ENCODE results near the gene DISP3.

The DISP3 gene

DNA sequence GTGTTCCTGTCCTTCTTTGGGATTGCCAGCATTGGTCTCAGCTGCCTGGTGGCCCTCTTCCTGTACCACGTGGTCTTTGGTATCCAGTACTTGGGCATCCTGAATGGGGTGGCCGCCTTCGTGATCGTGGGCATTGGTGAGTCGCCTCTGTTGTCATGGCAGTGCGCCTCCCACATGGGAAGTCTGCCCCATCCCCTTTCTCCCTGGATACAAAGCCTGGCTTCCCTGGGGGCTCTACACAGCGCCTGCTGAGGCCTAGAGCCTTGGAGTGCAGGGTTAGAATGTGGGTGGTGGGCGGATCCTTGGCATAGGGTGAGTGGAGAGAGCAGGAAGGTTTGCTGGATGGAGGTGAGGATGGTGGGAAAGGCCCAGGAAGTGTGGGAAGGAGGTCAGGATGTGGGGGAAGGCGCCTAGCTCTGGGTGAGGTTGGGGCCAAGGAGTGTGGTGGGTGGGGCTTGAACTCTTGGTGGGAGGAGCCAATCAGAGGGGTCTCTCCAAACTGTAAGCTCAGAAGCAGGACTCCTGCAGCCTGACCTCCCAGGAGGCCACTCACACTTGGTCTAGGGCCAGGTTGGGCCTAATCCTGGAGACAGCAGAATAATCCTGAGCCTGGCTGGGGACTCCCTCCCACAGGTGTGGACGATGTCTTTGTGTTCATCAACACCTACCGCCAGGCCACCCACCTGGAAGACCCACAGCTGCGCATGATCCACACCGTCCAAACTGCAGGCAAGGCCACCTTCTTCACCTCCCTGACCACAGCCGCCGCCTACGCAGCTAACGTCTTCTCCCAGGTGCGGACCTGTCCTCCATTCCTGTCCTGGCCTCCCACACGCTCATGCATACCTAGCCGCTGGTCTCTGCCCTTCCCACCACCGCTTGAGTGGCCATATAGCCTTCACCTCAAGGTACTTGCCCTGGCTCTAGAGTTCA lies 36.7 kb downstream of the DISP3 start:
- no peak for DNase-seq (ENCODE audit: low read depth in 3 of 3)

DNA sequence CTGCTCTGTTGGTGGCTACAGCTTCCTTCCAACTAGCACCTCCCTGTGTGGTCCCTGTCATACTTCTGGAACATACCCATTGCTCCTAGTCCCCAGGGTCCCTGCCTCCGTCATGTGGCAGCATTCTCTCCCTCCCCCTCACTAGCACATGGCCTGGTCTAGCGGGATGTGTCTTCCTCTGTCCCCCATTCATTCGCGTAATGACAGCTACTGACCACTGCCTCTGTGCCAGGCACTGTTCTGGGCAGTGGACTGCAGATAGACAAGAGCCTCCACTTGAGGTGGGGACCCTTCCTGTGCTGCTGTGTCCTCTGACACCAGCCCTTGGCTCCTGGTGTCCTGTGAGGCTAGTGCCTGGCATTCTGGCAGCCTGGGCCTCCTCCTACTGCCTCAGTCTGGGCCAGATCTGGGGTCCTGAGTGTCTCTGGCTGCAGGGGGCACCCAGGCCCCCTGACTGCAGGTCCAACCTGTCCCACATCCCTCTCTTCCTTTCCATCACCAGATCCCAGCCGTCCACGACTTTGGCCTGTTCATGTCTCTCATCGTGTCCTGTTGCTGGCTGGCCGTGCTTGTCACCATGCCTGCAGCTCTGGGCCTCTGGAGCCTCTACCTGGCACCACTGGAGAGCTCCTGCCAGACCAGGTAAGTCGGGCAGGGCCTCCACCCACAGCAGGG lies 38.1 kb downstream of the DISP3 start:
- no peak for DNase-seq (ENCODE audit: low read depth in 3 of 3)

DNA sequence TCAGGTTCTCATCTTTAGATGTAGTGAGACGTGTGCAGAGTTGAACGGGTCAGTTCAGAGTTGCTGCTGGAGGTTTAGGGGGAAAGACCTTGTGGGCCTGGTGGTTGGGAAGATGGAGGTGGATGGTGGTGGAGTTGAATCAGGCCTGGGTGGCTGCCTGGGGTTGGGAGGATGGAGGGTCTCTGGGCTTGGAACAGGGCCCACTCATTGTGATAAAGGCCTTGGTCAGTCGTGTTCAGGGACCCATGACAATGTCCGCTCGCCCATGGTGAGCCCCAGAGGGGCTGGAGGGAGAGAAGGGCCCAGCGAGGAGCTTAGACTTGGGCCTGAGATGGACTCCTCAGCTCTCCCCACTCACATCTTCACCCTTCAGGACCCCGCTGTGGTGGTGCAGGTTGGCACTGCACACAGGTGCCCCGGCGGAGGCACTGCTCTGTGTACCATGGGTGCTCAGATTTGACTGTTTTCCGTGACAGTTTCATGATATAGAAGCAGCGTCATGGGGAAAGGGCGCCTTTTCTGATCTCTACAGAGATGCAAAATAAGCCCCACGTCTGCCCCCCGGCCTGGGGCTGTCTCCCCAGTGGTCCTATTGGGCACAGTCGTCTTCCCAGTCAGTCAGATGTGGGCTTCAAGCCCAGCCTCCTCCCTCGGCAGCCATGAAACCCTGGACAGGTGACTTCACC lies 39.2 kb downstream of the DISP3 start:
- DNase-seq (ENCODE audit: low read depth in 3 of 3) = no peak

DNA sequence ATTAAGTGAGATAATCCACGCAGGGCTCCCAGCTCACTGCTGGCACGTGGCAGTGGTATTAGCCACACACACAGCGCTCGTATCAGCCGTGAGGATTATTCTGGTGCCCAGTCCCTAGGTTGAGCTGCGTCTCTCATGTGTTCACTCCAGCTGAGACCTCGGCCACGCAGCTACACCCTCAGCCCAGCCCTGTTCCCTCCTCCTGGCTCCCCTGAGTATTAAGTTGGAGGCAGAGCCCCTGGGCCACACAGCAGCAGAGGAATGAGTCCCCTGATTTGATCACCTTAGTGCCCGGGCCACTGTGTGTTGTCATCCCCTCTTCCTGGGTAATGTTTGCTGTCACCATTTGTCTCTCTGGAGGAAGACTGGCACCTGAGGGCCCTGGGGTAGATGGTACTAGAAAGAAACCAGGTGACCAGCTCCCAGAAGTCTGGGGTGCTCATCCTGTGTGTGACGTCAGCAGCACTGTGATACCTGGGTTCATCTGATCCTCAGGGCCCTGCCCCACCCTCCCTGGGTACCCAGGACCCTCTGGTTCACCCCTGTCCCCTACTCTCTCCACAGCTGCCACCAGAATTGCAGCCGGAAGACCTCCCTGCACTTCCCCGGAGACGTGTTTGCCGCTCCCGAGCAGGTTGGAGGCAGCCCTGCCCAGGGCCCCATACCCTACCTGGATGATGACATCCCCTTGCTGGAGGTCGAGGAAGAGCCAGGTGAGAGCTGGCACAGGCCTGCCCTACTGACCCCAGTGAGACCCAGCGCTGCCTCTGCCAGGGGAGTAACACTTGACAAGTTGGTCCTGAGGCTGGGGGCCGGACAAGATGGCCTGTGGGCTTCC lies 40.1 kb downstream of the DISP3 start:
- no peak for DNase-seq (ENCODE audit: low read depth in 3 of 3)

DNA sequence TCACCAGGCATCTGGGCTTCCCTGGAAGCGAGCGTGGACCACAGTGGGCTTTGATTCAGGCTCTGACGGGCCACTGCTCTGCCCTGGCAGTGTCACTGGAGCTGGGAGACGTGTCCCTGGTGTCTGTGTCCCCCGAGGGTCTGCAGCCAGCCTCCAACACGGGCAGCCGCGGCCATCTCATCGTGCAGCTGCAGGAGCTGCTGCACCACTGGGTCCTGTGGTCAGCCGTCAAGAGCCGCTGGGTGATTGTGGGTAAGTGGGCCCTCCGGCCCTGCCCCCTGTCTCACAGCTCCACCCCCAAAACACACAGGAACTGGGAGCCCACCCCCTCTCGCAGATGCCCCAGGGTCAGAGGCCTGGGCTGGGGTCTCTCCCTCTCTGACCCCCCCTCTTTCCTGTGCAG lies 40.7 kb downstream of the DISP3 start:
- DNase-seq (ENCODE audit: low read depth in 3 of 3) = no peak

DNA sequence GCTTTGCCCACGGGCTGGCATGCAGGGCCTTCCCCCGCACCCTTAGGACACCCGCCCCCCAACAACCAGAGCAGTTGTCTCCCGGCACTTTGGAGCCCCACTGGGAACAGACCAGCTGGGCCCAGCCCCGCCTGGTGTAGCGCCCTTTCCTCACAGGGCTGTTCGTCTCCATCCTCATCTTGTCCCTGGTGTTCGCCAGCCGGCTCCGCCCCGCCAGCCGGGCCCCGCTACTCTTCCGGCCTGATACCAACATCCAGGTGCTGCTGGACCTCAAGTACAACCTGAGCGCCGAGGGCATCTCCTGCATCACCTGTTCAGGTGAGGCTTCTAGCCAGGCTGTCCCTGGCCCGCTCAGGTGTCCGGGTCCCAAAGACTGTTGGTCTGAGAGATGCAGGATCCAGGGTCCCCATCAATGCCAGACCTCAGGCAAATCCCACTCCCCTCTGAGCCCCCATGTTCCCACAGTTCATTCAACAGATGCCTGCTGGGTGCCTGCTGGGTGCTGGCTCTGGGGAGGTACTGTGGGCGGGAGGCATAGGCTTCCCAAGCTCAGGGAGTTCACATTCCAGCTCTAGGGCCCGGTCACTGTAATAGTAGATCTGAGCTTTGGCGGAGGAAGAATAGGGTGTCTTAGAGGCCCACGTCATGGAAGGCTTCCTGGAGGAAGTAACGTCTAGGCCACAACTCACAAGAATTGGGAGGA lies 41.7 kb downstream of the DISP3 start:
- DNase-seq (ENCODE audit: low read depth in 3 of 3) = no peak

DNA sequence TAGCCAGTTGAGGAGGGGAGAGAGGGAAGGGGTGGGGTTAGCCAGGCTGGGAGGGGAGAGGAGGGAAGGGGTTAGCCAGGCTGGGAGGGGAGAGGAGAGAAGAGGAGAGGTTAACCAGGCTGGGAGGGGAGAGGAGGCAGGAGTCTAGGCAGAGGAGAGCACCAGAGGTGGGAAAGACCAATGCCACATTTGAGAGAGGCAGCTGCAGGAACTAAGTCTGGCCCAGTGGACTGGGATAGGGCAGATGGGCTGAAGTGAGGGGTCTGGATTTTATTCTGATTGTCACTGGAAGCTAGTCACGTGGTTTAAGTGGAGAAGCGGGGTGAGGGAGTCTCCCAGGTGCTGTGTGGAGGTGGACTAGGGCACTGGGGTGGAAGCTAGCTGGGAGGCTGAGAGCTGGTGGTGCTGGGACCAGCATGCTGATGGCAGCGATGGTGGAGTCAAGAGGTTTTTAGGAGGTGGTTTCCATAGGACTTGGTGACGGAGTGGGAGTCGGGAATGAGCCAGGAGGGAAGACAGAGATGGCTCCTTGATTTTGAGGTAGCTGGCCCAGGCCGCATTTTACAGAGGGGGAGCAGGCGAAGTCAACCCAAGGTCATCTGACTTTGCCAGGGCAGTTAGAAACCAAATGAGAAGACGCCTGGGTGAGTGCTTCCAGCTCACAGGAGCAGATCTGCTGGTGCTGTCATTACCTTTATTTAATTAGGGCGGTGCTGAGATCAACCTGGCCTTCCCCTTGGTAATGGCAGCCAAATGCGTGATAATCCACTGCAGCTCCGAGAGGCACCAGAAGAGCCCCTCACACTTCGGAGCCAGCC lies 42.8 kb downstream of the DISP3 start:
- no peak for DNase-seq (ENCODE audit: low read depth in 3 of 3)

DNA sequence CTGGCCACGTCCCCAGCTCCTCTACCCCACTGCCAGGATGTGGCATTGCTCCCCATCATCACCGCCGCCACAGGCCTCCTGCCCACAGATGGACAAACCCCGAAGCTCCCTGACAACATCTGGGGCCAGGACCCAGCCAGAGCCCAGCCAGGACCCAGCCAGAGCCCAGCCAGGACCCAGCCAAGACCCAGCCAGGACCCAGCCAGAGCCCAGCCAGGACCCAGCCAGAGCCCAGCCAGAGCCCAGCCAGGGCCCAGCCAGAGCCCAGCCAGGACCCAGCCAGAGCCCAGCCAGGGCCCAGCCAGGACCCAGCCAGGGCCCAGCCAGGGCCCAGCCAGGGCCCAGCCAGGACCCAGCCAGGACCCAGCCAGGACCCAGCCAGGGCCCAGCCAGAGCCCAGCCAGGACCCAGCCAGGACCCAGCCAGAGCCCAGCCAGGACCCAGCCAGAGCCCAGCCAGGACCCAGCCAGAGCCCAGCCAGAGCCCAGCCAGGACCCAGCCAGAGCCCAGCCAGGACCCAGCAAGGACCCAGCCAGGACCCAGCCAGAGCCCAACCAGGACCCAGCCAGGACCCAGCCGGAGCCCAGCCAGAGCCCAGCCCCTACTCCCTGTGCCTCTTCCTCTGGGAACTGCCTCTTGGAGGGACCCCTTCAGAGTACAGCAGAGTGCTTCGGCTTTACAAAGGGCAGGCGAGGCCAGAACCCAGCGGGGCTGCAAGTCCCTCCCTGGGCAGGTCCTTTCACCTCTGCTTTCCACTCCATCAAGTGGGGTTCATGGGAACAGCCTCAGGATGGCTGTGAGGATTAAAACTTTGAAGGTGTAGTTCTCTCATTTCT lies 43.7 kb downstream of the DISP3 start:
- no peak for DNase-seq (ENCODE audit: low read depth in 3 of 3)

DNA sequence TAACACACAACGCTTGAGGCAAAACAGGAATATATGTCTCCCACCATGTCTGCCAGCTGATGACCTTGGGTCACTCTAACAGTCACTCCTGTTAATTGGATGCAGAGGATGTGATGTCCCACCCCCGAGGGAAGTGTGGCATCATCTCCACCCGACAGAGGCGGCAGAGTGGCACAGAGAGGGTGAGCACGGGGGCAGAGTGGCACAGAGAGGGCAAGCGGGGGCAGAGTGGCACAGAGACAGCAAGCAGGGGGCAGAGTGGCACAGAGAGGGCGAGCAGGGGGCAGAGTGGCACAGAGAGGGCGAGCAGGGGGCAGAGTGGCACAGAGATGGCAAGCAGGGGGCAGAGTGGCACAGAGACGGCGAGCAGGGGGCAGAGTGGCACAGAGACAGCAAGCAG lies 44.3 kb downstream of the DISP3 start:
- DNase-seq (ENCODE audit: low read depth in 3 of 3) = no peak

DNA sequence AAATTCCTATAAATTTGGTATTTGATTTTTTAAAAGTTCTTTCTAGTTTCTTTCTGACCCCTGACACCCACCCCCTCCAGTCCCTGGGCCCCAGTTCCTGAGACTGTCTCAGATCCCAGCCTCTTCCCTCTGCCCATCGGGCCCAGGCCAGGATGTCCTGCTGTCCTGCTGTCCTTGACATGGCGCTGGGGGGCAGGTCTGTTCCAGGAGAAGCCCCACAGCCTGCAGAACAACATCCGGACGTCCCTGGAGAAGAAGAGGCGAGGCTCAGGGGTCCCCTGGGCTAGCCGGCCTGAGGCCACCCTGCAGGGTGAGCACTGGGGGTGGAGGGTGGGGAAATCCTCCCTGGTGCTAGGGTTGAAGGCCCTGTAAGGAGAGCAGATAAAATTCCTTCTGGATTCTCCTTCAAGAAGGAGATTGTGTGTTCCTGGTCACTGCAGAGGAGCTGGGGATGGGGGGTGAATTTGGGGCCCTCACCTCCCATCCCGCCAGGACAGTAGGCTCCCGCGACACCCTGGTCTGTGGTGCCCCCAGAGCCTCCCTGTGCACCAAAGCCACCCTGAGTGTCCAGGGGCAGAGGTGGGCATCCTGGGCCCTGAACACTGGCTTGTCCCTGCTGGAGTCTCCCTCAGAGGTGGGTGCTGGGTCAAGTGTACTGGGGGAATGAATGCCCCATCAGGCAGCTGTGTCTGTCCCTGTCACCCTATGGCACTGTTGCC lies 45.0 kb downstream of the DISP3 start:
- DNase-seq (ENCODE audit: low read depth in 3 of 3) = no peak

DNA sequence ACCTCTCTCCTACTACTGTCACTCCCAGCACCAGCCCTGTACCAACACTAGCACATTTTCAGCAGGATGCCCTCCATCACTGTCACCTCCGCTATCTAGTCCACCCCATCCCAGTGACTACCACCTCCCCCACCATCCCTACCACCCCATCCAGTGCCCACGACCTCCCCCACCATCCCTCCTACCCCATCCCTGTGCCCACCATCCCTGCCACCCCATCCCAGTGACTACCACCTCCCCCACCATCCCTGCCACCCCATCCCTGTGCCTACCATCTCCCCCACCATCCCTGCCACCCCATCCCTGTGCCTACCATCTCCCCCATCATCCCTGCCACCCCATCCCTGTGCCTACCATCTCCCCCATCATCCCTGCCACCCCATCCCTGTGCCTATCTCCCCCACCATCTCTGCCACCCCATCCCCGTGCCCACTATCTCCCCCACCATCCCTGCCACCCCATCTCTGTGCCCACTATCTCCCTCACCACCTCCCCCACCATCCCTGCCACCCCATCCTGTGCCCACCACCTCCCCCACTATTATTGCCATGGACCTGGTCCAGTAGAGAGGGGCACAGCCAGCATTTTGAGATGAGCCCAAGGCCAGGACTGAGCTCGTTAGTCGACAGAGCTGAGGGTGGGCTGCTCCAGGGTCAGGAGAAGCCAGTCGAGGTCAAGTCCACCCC lies 45.7 kb downstream of the DISP3 start:
- no peak for DNase-seq (ENCODE audit: low read depth in 3 of 3)

DNA sequence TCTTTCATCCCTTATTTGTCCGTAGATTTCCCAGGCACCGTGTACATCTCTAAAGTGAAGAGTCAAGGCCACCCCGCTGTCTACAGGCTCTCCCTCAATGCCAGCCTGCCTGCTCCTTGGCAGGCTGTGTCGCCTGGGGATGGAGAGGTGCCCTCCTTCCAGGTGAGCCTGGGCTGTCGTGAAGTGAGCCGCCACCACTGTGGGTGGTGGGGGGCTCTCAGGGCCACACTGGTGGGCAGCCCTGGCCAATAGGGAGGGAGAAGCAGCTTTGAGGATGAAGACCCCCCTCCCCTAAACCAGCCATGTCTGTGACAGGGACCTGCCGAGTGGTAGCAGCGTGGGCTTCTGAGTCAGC lies 46.2 kb downstream of the DISP3 start:
- no peak for DNase-seq (ENCODE audit: low read depth in 3 of 3)

DNA sequence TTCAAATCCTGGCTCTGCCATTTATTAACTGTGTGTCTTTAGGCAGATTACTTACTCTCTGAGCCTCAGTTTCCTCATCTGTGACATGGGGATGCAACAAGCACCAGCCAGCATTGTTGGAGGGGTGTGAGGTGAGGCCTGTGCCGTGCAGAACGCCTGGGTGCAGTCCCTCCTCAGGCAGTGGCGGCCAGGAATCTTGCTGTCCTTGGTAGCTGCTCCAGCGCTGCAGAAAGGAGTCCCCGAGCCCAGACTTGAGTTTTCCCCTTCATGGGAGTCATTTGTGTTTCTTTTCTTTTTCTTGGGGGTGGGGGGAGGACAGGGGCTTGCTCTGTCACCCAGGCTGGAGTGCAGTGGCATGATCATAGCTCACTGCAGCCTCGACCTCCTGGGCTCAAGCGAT lies 46.6 kb downstream of the DISP3 start:
- DNase-seq (ENCODE audit: low read depth in 3 of 3) = no peak

DNA sequence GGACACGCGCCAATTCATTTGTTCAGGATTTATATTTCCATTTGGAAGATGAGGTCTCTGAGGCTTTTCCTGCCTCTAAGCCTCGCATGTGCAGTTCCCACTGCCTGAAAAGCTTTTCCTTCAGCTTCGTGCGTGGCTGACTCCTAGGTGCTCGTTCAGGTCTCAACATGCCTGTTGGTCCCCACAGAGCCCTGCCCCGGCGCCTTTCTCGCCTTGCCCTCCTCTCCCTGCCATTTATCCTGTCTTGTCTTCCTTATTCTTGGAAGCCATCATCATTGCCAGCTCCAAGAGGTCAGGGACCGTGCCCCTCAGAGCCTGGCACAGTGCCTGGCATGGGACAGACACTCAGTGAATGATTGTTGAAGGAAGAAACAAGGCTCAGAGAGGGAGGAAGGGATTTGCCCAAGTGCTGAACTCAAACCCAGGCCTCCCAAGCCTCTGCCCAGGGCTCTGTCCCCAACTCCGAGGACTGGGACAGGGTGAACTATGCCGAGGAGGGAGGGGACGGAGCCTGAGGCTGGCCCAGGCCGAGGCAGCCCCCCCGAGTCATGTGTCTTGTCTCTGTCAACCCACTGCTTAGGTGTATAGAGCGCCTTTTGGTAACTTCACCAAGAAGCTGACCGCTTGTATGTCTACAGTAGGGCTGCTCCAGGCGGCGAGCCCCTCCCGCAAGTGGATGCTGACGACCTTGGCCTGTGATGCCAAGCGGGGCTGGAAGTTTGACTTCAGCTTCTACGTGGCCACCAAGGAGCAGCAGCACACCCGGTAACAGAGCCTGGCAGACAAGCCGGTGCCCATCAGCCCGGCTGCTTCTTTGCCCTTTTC lies 47.3 kb downstream of the DISP3 start:
- no peak for DNase-seq (ENCODE audit: low read depth in 3 of 3)

DNA sequence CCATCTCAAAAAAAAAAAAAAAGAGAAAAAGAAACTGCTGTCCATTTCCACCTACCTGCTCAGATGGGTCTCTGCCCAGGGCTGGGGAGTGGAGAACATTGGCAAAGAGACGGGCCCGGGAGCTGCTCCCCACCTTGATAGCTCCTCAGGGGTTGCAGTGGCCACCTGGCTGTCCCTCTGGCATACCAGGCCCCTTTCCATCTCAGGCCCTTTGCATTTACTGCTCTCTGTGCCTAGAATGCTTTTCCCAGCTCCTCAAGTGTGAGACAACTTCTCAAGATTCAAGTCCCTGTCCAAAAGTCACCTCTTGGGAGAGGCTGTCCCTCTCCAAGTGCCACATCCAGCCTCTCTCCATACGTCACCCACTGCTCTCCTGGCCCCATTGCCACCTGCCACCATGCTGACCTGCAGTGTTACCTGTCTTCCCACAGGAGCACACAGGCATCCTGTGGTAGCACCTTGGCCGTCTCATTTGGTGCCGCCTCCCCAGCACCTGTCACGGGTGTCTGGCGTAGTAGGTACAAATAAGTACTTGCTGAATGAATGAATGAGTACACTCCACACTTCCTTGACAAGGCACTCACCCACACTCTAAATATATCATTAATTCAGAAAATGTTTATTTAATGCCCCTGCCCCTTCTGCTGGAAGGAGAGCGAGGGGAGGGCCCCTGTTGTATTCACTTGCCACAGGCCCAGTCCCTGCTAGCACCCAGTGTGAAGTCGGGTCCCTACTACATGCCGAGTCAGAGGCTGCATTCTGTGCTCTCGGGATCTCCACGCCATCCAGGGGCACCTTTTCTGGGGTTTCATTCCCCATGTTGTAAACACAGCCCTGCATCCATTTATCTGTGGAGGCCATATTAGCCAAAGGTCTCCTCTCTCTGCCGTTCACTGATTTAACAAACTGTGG lies 48.8 kb downstream of the DISP3 start:
- no peak for DNase-seq (ENCODE audit: low read depth in 3 of 3)

DNA sequence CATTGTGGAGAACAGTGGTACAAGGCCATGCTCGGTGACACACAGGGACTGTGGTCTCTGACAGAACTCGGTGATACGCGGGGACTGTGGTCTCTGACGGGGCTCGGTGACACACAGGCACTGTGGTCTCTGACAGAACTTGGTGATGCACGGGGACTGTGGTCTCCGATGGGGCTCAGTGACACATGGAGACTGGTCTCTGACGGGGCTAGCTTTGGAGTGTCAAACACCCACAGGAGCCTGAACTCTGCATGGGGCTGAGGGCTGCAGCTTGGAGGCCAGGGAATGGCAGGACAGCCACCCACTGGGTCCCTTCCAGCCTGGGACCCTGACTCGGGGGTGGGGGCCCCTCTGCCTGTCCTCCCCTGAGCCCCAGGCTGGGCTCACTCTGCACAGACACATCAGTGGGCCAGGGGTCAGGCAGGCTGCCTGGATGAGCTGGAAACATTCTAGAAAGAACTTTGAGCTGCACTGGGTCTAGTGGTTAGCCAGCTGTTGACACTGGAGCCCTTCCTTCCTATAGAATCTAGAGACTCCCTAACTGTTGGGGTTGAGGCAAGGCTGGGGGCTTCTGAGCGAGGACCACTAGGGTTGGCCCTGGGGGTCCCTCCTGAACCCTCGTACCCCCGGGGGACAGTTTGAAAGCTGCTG lies 49.8 kb downstream of the DISP3 start:
- no peak for DNase-seq (ENCODE audit: low read depth in 3 of 3)
